GM10266 (cell line): ENCODE data around the gene SINHCAF.
"Not testable (repeated sequence)": the region's sequence is repeated elsewhere in the genome, so short reads cannot be mapped to it uniquely, and the experiment has no call there.

Experiments
- DNase-seq: peaks from one replicate; pipeline ENCODE4 v3.0.0; 2012; ENCODE audit errors: extremely low spot score
- CTCF ChIP-seq: IDR thresholded peaks from 2 replicates; pipeline ENCODE4 v1.5.1; 2012; ENCODE audit warnings: mild to moderate bottlenecking, low read depth; ENCODE audit not compliant: control insufficient read depth, insufficient read depth; ENCODE audit errors: missing control alignments

SINHCAF gene

GRCh38 chr12:31261744-31262143 is 64.2 kb downstream of the SINHCAF start:
- no peak for DNase-seq
- TF ChIP-seq CTCF = no peak

GRCh38 chr12:31260840-31261239 is 65.1 kb downstream of the SINHCAF start:
- no peak for TF ChIP-seq CTCF
- no peak for DNase-seq

GRCh38 chr12:31259136-31259886 is 66.6 kb downstream of the SINHCAF start:
- TF ChIP-seq CTCF = no peak
- DNase-seq = no peak

GRCh38 chr12:31257784-31258183 is 68.2 kb downstream of the SINHCAF start:
- no peak for TF ChIP-seq CTCF
- DNase-seq = no peak

GRCh38 chr12:31251707-31252611 is 74.0 kb downstream of the SINHCAF start:
- peak; percentile 39 for TF ChIP-seq CTCF
- DNase-seq = not testable (repeated sequence)

- DNase-seq = no peak
- TF ChIP-seq CTCF = no peak
These were observed 75.8 kb downstream of the SINHCAF start for GRCh38 chr12:31250179-31250578.

GRCh38 chr12:31249356-31249755 is 76.6 kb downstream of the SINHCAF start:
- no peak for TF ChIP-seq CTCF
- no peak for DNase-seq
